Stimulated activated CD8-positive, alpha-beta memory T cell treated with anti-CD3 and anti-CD28 coated beads, Interleukin-12 subunit alpha, Interleukin-12 subunit beta, amount 100 ng/mL, for 1 hour (primary cell): ENCODE data around the gene NDUFAF2.
"Not testable (repeated sequence)": the region's sequence is repeated elsewhere in the genome, so short reads cannot be mapped to it uniquely, and the experiment has no call there.

Experiments used
- DNase-seq: peaks from one replicate; pipeline ENCODE4 v3.0.0-alpha.2; 2020; ENCODE audit warnings: low read depth

The NDUFAF2 gene

DNA sequence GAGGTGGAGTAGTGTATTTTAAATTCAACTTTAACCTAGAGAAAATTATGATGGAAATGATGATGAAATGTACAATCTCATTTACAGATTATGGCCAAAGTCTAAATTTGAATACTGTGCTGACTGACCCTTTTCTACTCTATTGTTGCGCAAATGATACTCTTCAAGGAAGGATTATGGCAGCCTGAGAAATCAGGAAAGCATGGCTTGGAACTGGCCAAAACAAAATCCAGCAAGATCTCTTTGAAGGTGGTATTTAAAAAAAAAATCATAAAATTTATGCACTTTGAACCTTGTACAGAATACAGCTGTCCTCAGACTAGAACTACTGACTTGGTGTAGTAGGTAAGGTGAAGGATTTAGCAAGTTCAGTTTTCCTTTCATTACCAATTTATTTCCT lies 105.3 kb downstream of the NDUFAF2 start:
- DNase-seq = no peak

DNA sequence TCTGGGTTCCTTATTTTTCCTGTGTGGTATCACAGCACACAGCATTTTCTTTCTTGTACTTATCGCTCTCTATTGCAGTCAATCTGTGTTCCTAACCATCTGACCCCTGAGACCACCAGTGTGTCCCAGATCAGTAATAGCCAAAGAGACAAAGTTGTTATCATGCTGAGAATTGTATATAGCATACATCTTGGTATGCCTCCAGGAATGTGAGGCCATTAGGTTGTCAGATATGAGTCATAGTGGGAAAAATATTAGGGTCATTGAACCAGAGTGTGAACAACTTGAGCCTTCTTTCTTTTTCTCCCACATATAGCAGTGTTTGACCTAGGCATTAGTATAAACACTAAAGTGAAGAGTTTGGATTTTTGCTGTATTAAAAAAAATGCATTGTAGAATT lies 106.3 kb downstream of the NDUFAF2 start:
- DNase-seq = no peak

DNA sequence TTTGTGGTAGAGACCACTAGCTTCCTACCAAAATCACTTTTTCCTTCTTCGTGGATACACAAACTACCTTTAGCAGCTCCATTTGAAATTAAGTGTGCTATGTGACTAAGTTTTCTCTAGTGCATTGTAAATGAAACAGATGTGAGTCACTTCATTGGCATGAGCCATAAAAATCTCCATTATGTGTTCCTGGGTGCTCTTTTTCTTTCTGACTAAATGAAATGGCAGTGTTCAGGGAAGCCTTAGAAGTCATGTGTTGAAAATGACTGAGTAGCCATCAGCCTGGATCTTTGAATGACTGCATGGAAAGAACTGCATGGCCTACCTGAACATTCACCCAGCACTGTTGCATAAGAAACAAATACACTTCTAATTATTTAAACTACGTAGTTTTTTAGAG lies 107.9 kb downstream of the NDUFAF2 start:
- DNase-seq = no peak

DNA sequence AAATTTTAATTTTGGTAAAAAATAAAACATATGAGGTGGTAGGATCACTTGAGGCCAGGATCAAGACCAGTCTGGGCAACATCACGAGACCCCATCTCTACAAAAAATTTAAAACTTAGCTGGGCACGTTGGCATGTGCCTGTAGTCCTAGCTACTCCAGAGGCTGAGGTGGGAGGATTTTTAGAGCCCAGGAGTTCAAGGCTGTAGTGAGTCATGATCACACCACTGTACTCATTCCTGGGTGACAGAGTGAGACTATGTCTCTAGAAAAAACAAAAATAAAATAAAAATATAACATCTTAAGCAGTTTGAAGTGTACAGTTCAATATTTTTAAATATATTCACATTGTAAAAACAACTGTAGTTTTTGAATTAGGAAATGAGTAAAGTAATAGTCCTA lies 108.9 kb downstream of the NDUFAF2 start:
- DNase-seq = no peak

DNA sequence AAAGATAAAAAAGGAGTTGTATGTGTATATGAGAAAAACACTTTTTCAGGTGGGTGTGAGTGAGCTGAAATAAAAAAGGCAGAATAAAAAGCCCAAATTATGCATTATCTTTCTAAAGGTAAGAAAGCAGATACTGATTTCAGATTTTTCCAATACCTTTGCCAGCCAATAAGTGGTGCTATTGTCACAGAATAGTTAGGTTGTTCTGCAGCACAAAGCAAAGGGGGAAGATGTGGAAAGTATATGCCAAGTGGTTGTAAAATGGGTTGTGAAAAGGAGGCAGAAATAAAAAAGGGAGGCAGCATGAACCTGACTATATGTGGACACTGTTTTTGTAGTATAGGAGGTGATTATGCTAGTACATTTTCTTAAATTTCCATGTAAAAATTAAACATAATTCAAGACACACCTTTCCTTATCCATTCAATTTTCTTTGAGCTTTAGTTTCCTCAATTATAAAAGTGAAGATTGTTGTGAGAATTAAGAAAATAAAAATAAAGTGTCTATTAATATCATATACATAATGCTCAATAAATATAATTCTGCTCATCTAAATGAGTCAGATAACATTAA lies 110.5 kb downstream of the NDUFAF2 start:
- DNase-seq = no peak

DNA sequence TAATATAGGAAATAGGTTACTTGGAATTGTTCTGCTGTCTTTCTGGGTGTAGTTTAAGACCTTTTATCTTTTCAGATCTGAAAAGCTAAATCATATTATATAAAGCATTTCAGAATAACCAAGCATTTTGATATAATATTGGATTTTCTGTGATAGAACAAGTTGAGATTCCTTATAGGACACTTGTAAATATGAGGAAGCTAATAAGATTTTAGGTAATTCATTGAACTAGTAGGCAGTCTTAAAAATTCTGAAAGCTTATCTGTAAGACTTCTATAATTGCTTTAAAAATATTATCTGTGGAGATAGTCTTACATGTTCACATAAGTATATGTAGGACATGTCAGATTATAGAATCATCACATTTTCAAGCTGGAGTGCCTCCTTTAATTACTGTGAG lies 114.5 kb downstream of the NDUFAF2 start:
- DNase-seq = no peak

DNA sequence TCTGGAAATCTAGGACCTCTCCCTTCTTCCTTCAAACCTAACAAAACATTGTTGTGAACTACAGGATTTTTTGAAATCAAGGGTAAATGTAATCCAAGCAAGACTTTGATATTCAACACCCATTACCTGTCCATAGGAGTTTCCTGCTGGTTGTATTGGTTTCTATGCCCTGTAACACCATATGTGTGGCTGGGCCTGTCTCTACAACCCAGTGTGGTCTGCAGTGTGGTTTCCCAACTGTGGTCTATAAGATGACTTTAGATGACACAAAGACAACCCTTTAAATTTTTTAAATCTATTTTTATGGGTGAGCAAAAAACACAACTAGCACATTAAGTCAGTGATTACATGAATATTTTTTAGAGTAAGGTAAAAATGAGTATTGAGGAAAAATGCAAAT lies 124.1 kb downstream of the NDUFAF2 start:
- DNase-seq = no peak

DNA sequence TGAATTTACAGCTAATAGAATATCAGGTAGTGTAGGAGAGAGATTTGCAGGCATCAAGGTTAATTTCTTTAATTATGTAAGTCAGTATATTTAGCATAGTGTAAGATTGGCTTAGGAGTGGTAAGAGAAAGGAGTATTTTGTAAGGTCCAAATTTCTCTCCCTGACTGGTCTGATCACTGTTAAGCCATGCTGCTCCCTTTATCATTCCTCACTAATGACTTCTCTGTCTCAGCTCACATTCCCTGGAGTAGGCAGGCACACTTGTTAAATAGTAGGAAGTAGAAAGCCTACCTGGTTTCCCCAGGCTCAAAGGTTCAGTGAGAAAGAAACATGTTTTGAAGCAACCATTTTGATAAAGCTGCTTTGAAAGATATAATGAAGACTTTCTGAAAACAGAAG lies 126.5 kb downstream of the NDUFAF2 start:
- DNase-seq = no peak

DNA sequence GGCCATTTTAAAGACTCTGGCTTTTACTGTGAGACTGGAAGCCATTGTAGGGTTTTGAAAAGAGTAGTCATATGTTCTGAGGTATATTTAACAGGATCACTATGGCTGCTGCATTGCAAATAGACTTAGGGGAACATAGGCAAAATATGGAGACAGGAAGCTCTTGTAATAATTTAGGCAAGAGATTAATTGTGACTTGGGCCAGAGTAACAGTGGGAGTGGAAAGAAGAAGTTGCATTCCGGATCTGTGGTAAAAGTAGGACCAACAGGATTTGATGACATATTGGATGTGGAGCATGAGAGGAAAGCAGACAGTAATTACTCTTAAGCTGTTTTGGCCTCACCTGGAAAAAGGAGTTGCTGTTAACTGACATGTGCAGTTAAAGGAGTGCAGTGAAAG lies 131.6 kb downstream of the NDUFAF2 start:
- no peak for DNase-seq

DNA sequence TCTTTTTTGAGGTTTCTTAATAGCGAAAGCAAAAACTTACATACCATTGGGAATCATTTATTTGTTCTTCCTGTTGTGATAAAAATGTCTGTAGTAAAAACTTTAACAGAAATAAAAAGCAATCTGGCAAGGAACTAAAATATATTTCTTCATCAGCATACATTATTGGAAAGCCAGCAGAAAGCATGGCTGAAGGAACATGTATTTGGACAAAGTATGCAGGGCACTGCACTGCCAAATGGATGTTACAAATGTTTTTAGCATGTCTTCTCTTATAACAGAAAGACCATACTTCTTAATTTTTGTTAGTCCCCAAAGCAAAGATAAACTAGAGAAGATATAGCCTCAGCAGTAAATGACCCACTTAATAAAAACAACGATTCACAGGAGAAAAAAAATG lies 136.7 kb downstream of the NDUFAF2 start:
- DNase-seq = no peak

DNA sequence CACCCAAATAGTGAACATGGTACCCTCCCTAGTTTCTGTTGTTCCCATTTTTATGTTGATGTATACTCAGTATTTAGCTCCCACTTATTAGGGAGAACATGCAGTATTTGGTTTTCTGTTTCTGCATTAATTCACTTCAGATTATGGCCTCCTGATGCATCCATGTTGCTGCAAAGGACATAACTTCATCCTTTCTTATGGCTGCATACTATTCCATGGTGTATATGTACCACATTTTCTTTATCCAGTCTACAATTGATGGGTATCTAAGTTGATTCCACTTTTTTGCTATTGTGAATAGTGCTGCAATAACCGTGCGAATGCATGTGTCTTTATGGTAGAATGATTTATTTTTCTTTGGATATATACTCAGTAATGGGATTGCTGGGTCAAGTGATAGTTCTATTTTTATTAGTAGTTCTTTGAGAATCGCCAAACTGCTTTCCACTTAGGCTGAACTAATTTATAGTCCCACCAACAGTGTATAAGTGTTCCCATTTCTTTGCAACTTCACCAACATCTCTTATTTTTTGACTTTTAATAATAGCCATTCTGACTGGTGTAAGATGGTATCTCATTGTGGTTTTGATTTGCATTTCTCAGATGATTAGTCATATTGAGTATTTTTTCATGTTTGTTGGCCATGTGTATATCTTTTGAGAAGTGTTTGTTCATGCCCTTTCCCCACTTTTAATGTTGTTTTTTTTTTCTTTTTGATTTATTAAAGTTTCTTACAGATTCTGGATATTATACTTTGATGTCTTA lies 137.7 kb downstream of the NDUFAF2 start:
- DNase-seq = no peak

DNA sequence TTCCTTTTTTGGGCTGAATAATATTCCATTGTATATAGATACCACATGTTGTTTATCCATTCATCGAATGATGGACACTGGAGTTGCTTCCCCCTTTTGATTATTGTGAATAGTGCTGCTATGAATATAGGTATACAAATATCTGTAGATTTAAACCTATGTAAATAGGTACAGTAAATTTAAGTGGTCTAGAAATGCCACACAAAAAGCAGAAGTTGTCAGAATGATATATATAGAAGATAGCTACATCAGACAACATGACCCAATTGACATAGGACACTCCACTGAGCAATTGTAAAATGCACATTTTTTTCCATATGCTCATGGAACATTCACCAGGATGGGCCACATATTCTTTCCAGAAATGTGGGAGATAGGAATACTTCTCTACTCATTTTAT lies 139.7 kb downstream of the NDUFAF2 start:
- DNase-seq = no peak

DNA sequence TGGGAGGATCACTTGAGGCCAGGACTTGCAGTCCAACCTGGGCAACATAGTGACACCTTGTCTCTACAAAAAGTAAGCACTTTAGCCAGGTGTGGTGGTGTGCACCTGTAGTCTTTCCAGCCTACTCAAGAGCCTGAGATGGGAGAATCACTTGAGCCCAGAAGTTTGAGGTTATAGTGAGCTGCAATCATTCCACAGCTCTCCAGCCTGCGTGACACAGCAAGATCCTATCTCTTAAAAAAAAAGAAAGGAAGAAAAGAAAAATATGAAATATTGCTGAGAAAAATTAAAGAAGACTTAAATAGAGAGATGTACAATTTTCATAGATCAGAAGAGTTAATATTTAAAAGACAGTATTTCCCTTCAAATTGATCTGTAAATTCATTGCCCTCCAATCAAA lies 140.9 kb downstream of the NDUFAF2 start:
- DNase-seq = no peak

DNA sequence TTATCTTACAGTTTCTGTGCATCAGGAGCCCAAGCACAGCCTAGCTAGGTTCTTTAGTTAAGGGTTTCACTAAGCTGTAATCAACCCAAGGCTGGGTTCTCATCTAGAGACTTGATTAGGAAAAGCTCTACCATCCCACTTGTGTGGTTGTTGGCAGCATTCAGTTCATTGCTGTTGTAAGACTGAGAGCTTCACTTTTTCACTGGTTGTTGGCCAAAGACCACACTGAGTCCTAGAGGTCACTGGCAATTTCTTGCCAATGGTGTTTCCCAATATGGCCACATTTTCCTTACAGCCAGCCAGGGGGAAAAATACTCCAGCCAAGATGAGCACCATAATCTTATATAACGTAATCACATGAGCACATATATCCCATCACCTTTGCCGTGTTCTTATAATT lies 142.9 kb downstream of the NDUFAF2 start:
- no peak for DNase-seq

DNA sequence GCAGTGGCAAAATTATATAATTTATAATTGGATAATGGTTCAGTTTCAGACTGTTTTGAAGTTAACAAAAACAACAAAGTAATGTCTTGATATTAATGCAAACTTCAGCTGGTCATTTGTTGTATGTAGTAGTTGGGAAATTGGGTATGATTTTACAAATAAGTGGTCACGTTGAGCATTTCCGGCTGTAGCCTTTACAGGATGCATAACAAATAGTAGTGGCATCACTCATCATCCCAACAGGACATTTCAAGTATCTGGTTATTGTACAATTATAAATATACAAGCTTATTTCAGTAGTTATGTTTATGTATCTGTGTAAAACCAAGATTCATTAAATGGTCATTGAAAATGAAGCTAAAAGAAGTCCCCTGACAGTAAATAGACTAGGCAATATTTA lies 144.3 kb downstream of the NDUFAF2 start:
- DNase-seq = no peak

DNA sequence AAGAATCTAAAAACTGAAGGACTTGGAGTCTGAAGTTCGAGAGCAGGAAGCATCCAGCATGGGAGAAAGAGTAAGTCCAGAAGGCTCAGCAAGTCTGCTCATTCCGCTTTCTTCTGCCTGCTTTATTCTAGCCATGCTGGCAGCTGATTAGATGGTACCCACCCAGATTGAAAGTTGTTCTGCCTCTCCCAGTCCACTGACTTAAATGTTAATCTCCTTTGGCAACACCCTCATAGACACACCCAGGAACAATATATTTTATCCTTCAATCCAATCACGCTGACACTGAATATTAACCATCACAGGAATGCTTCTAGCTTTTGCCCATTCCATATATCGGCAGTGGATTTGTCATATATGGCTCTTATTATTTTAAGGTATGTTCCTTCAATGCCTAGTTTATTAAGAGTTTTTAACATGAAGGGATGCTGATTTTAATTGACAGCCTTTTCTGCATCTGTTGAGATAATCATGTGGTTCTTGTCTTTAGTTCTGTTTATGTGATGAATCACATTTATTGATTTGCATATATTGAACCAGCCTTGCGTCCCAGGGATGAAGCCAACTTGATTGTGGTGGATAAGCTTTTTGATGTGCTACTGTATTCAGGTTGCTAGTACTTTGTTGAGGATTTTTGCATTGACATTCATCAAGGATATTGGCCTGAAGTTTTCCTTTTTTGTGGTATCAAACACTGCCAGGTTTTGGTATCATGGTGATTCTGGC lies 148.2 kb downstream of the NDUFAF2 start:
- DNase-seq = not testable (repeated sequence)

DNA sequence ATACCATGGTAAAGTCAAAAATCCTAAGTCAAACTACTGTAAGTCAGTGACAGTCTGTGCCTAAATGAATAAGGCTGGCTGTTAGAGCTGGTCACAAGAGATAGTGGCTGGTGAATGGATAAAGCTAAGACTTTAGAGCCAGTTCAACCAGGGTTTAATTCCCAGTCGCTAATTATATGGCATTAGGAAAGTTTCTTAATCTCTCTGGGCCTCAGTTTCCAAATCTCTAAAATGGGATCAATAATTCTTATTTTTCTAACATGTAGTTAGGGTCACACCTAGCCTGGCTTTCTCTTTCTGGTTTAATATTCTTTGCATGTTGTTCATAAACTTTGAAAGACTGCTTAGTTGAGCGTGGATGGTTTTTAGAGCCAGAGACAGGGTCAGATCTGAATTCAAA lies 152.5 kb downstream of the NDUFAF2 start:
- no peak for DNase-seq

DNA sequence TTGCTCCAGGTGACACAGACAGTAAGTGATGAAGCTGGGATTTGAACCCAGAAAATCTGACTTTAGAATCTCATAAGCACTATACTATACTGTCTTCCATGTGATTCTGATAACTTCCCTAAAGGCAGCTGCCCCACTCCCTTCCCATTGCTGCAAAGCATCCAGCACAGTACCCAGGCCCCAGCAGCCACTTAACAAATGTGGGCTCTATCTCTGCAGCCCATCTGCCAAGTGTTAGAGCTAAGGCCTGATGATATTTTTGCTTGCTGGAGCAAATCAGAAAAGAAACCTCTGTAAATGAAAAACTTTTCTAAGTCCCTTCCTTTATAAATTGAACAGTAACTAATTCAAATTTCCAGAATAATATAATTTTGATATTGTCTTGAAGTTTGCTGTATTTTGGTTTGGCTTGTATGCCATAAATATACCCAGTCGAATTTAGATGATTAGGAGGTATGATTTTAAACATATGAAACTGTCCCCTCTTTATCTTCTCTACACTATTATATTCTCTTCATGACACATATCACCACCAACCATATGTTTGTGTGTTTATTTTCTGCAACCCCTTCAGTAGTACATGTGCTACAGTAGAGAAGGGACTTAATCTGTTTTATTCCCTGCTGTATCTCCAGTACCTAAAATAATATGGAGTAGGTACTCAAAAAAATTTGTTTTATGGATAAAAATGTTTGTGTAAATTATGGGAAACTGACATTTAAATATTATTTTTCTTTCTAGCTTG lies 153.4 kb downstream of the NDUFAF2 start:
- no peak for DNase-seq

DNA sequence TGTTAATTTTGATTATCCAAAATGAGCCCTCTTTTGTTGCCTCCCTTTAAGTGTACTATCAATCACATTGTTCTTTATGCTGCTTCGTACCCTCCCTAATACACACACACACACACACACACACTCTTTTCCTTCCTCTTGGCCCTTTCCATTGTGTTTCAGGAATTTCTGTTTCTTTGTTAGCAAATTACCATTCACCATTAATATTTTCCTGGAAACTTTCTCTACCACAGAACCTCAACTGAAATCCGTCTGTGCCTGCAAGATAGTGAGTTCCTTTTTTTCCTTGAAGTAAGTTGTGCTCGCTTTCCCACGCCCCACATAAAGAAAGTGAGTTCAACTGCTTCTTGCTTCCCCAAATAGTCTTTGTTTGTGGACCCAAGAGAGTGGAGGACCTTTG lies 155.4 kb downstream of the NDUFAF2 start:
- DNase-seq = no peak

DNA sequence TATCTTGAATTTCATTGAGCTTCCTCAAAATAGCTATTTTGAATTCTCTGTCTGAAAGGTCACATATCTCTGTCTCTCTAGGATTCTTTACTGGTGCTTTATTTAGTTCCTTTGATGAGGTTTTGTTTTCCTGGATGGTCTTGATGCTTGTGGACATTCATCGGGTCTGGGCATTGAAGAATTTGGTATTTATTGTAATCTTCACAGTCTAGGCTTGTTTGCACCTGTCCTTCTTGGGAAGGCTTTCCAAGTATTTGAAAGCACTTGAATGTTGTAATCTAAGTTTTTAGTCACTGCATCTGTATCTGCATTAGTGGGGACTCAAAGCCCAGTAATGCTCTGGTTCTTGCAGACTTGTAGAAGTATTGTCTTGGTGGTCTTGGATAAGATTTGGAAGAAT lies 169.4 kb downstream of the NDUFAF2 start:
- DNase-seq = no peak

DNA sequence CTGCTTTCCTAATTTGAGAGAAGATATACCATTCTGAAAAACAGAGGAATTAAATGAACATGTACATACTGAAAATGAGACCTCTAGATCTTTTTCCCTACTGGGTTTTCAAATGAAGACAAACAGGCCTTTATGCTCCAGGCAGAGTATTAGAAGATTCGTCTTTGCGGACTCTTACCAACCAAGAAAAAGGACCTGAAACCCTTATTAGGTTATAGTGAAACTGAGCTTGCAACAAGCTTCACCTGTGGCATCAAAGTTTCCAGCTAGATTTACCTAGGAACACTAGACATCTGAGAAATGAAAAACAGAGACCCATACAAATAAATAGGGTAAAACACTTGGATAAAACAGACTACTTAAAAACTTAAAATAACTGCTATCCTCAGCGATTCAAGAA lies 171.0 kb downstream of the NDUFAF2 start:
- no peak for DNase-seq

DNA sequence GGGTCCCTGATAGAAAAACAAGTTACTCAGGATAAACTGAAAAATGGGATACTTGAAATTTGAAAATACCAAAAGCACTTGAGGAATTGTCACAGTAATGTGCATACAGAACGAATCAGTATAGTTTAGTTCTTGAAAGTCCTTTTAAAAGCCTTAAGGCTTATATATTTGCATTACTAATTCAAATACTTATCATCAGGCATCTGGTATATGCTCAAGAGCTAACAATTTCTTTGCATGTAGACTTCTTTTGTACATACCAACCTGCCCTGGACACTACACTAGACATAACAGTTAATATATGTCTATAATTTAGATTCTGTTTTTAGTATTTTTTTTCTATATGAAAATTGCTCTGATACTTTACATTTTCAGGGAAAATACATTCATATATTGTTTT lies 174.1 kb downstream of the NDUFAF2 start:
- no peak for DNase-seq

DNA sequence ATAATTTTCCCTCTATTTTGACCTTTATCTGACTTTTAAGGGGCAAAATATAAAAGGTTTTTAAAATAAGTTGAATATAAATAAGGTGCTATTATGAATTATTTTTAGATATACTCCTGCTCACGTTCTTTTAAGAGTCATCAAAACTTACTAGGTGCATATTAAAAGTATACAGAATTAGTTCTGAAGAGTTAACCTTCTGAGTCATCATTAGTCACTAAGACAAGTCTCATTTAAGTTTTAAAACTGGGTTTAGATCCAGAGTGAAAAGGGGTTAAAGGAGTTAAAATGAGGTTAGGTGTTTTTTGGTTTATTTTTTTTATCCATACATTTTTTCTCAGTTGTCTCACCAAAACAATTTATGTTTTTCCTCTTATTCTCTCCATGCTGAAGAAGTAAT lies 175.5 kb downstream of the NDUFAF2 start:
- DNase-seq = no peak
